ENCODE measurements around the gene PRR15L. TPM values are rescaled to one million over a fixed set of nuclear protein-coding genes. Genes with fewer than 3 reads are reported as not detected.

PRR15L gene
- polyA plus RNA-seq, 1 donor (not counting 4 experiments of a cell fraction or from before 2014, with no cell fraction given), result 0.16 TPM

DNA sequence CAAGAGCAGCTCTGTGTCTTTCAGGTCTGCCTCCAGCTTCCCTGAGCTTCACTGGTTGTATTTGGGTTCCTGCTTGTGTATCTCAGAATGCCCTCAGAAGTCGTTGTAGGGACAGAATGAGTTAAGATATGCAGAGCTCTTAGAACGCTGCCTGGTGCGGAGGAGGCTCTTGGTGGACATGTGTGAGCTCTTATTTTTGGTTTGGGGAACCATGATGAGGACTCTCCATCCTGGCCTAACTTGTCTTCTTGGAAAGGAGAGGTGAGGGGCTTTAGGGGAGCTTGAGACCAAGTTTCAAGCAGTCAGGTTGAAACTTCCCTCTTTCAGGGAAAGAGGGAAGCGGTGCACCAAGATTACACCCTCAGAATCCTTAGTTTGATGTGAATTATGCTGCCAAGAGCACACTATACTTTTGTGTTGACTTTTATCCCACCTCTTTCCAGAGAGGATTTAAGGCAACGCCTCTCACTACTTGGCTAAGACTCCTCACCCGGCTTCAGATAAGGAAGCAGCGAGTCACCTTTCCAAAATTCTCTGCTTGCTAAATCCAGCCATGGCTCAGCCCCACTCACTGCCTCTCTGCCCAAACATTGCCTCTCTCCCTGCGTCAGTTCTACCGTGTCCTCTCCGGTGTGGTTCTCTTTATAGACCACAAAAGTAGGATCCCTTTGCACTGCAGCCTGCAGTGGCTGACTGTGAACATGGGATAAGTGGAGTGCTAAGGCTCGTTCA is 26.0 kb upstream of the PRR15L start:
- Histone ChIP-seq H3K9me3 (ENCODE audit: control insufficient read depth, low read depth, low read length) (no peaks in the 10 kb centered on the region), H3K79me2 (ENCODE audit: control insufficient read depth, insufficient read depth, low read length) (no peaks in the 10 kb centered on the region), H3K27ac (ENCODE audit: control insufficient read depth, insufficient read depth, low read length) (no peak overlapping the region), H3K36me3 (ENCODE audit: control insufficient read depth in 2 of 2, extremely low read depth in 1 of 2, insufficient read depth in 2 of 2, low read length in 2 of 2) (peaks cover 23 to 33% of the 10 kb centered on the region in 2 experiments), H3K4me1 (ENCODE audit: control insufficient read depth, extremely low read depth, insufficient read depth, low read length) (no peaks in the 10 kb centered on the region), H3K27me3 (ENCODE audit: control insufficient read depth, extremely low read depth, insufficient read depth, low read length) (no peaks in the 10 kb centered on the region), H4K20me1 (ENCODE audit: control insufficient read depth, extremely low read depth, insufficient read depth, low read length) (no peaks in the 10 kb centered on the region), H3K4me3 (ENCODE audit: control insufficient read depth in 2 of 3, extremely low read depth in 1 of 3, insufficient read depth in 2 of 3, low read depth in 1 of 3, low read length in 3 of 3) (no peak overlapping the region), H3K9ac (ENCODE audit: control insufficient read depth, extremely low read depth, insufficient read depth, low read length) (no peak overlapping the region), H3K9me1 (ENCODE audit: control insufficient read depth, extremely low read depth, insufficient read depth, low read length) (no peaks in the 10 kb centered on the region), H2AFZ (ENCODE audit: control insufficient read depth, low read length) (no peak overlapping the region), H3K4me2 (ENCODE audit: control insufficient read depth, extremely low read depth, insufficient read depth, low read depth, low read length) (no peak overlapping the region)
- dilution Hi-C loops (cut with MboI; ENCODE audit: extremely low pct_ligation_motif_present, low sequenced_read_pairs), result no loop called here
- no peak for DNase-seq (ENCODE audit: low read depth, low spot score)
- no peak for TF ChIP-seq EZH2 (IDR thresholded peaks at IDR 0.05; ENCODE audit: low read length)
- TF ChIP-seq CTCF (optimal IDR thresholded peaks at IDR 0.05 in 1 of 3, IDR thresholded peaks at IDR 0.05 in 1 of 3, conservative IDR thresholded peaks at IDR 0.05 in 1 of 3; ENCODE audit: extremely low read depth in 1 of 3, insufficient read depth in 2 of 3, low read length in 3 of 3), result no peak
- no peak for FAIRE-seq

GRCh38 chr17:47982645-47983390 is 25.1 kb upstream of the PRR15L start:
- TF ChIP-seq CTCF (optimal IDR thresholded peaks at IDR 0.05 in 1 of 3, IDR thresholded peaks at IDR 0.05 in 1 of 3, conservative IDR thresholded peaks at IDR 0.05 in 1 of 3; ENCODE audit: extremely low read depth in 1 of 3, insufficient read depth in 2 of 3, low read length in 3 of 3) (no peak), EZH2 (IDR thresholded peaks at IDR 0.05; ENCODE audit: low read length) (no peak)
- Histone ChIP-seq H3K36me3 (ENCODE audit: control insufficient read depth in 2 of 2, extremely low read depth in 1 of 2, insufficient read depth in 2 of 2, low read length in 2 of 2) (peaks cover 23 to 36% of the 10 kb centered on the region in 2 experiments), H3K79me2 (ENCODE audit: control insufficient read depth, insufficient read depth, low read length) (no peaks in the 10 kb centered on the region)

More at GRCh38 chr17:47982645-47983390, 25.1 kb upstream of the PRR15L start:
- dilution Hi-C loops (cut with MboI; ENCODE audit: extremely low pct_ligation_motif_present, low sequenced_read_pairs), result no loop called here
- no peaks in the 10 kb centered on the region for H3K4me1 ChIP-seq (ENCODE audit: control insufficient read depth, extremely low read depth, insufficient read depth, low read length)
- no peaks in the 10 kb centered on the region for H3K9me3 ChIP-seq (ENCODE audit: control insufficient read depth, low read depth, low read length)
- H3K27ac ChIP-seq (ENCODE audit: control insufficient read depth, insufficient read depth, low read length), result no peak overlapping the region
- H4K20me1 ChIP-seq (ENCODE audit: control insufficient read depth, extremely low read depth, insufficient read depth, low read length), result no peaks in the 10 kb centered on the region
- FAIRE-seq (no peak), DNase-seq (ENCODE audit: low read depth, low spot score) (no peak)
- H3K9ac ChIP-seq (ENCODE audit: control insufficient read depth, extremely low read depth, insufficient read depth, low read length), result no peak overlapping the region
- no peaks in the 10 kb centered on the region for H3K27me3 ChIP-seq (ENCODE audit: control insufficient read depth, extremely low read depth, insufficient read depth, low read length)
- H3K4me3 ChIP-seq (ENCODE audit: control insufficient read depth in 2 of 3, extremely low read depth in 1 of 3, insufficient read depth in 2 of 3, low read depth in 1 of 3, low read length in 3 of 3), result no peak overlapping the region
- no peak overlapping the region for H3K4me2 ChIP-seq (ENCODE audit: control insufficient read depth, extremely low read depth, insufficient read depth, low read depth, low read length)
- no peak overlapping the region for H2AFZ ChIP-seq (ENCODE audit: control insufficient read depth, low read length)
- H3K9me1 ChIP-seq (ENCODE audit: control insufficient read depth, extremely low read depth, insufficient read depth, low read length), result no peaks in the 10 kb centered on the region
